HG03045 (cell line): ENCODE data around the gene GARIN3.

ENCODE experiments used
- ATAC-seq: cut with Tn5 transposase; IDR thresholded peaks from one replicate; pipeline ENCODE4 v1.9.1; 2021; ENCODE audit warnings: mild to moderate bottlenecking, moderate library complexity; ENCODE audit not compliant: unreplicated experiment

GARIN3 gene

GRCh38 chr5:157150995-157151394 lies 15.1 kb downstream of the GARIN3 start:
- ATAC-seq: no peak

- ATAC-seq: peak; percentile 64
Observed at GRCh38 chr5:157148734-157149615, 17.1 kb downstream of the GARIN3 start.

- ATAC-seq: peak; percentile 37
Observed at GRCh38 chr5:157143127-157143971, 22.7 kb downstream of the GARIN3 start.

- peak; percentile 100 for ATAC-seq
Observed at GRCh38 chr5:157142317-157143126, 23.5 kb downstream of the GARIN3 start, which contains the start of gene MED7. TSS of gene MED7 (minus strand) at chr5:157142865. CDS start at chr5:157139431, 3,434 bp downstream.

GRCh38 chr5:157137691-157138090 lies 28.4 kb downstream of the GARIN3 start:
- no peak for ATAC-seq

GRCh38 chr5:157132281-157132612 lies 33.8 kb downstream of the GARIN3 start:
- ATAC-seq: no peak

GRCh38 chr5:157130925-157131324 lies 35.1 kb downstream of the GARIN3 start:
- no peak for ATAC-seq

GRCh38 chr5:157121709-157122108 lies 44.4 kb downstream of the GARIN3 start:
- no peak for ATAC-seq

- no peak for ATAC-seq
Observed at GRCh38 chr5:157120102-157120501, 46.0 kb downstream of the GARIN3 start.

- ATAC-seq: peak; percentile 74
Observed at GRCh38 chr5:157116483-157116954, 49.5 kb downstream of the GARIN3 start.

GRCh38 chr5:157115502-157115901 lies 50.6 kb downstream of the GARIN3 start:
- ATAC-seq: no peak

GRCh38 chr5:157115012-157115411 lies 51.1 kb downstream of the GARIN3 start:
- no peak for ATAC-seq

- no peak for ATAC-seq
Observed at GRCh38 chr5:157113002-157113401, 53.1 kb downstream of the GARIN3 start.
